HepG2 (cell line): ENCODE measurements around the gene DNTTIP2. TPM values are rescaled to one million over a fixed set of nuclear protein-coding genes. Genes with fewer than 3 reads are reported as not detected.
A peak's percentile ranks its signal among the peaks of the same experiment; 100 is the strongest.

Experiments
- ATF6 ChIP-seq: sonication (generic); formaldehyde crosslinking; conservative IDR thresholded peaks from 2 replicates; pipeline ENCODE4 v1.4.0; 2020; ENCODE audit warnings: missing genetic modification reagents
- FOXA3 ChIP-seq: IDR thresholded peaks from 2 replicates; pipeline ENCODE4 v1.6.1; 2016; ENCODE audit warnings: missing genetic modification reagents, missing compliant biosample characterization
- IRF9 ChIP-seq: sonication (generic); formaldehyde crosslinking; IDR thresholded peaks from 2 replicates; pipeline ENCODE4 v1.8.0; 2022; ENCODE audit warnings: missing genetic modification reagents, mild to moderate bottlenecking, borderline replicate concordance
- MXD1 ChIP-seq: sonication (generic); formaldehyde crosslinking; IDR thresholded peaks from 2 replicates; pipeline ENCODE4 v1.4.0; 2020; ENCODE audit warnings: mild to moderate bottlenecking, missing genetic modification reagents
- NR2C2 ChIP-seq: sonication (generic); formaldehyde crosslinking; IDR thresholded peaks from 2 replicates; pipeline ENCODE4 v1.4.0; 2020; ENCODE audit warnings: missing genetic modification reagents, mild to moderate bottlenecking, moderate library complexity, borderline replicate concordance
- PRDM10 ChIP-seq: sonication (generic); formaldehyde crosslinking; IDR thresholded peaks from 2 replicates; pipeline ENCODE4 v1.4.0; 2020; ENCODE audit warnings: low read depth, missing genetic modification reagents
- RBFOX2 ChIP-seq: fragments of 200-400 bp; formaldehyde crosslinking; IDR thresholded peaks from 2 replicates; pipeline ENCODE4 v1.6.1; 2017; ENCODE audit warnings: low read depth, mild to moderate bottlenecking, low read length
- RBM22 ChIP-seq: fragments of 200-400 bp; formaldehyde crosslinking; optimal IDR thresholded peaks from 2 replicates; pipeline ENCODE3; 2017; ENCODE audit warnings: mild to moderate bottlenecking, low read length, moderate library complexity
- RORA ChIP-seq: sonication (generic); formaldehyde crosslinking; IDR thresholded peaks from 2 replicates; pipeline ENCODE4 v1.5.0; 2020; ENCODE audit warnings: mild to moderate bottlenecking, missing genetic modification reagents, moderate library complexity
- RXRB ChIP-seq: IDR thresholded peaks from 2 replicates; pipeline ENCODE4 v1.6.1; 2016; ENCODE audit warnings: borderline replicate concordance, missing genetic modification reagents, missing compliant biosample characterization
- USF2 ChIP-seq, 2 experiments: sonication (generic) in 1 of 2; formaldehyde crosslinking in 1 of 2; IDR thresholded peaks; 2 replicates each; pipeline versions ENCODE4 v1.5.1 to v1.6.1; 2011 to 2020; ENCODE audit warnings: borderline replicate concordance in 1 of 2, low read depth in 1 of 2, low read length in 1 of 2, mild to moderate bottlenecking in 1 of 2, missing genetic modification reagents in 1 of 2, moderate library complexity in 1 of 2
- ZFP37 ChIP-seq: sonication (generic); formaldehyde crosslinking; IDR thresholded peaks from 2 replicates; pipeline ENCODE4 v1.4.0; 2020; ENCODE audit warnings: missing genetic modification reagents, borderline replicate concordance
- ZNF3 ChIP-seq: IDR thresholded peaks from 2 replicates; pipeline ENCODE4 v1.7.0; 2017; ENCODE audit warnings: inconsistent platforms
- ZNF30 ChIP-seq: sonication (generic); formaldehyde crosslinking; IDR thresholded peaks from 2 replicates; pipeline ENCODE4 v1.5.0; 2020; ENCODE audit warnings: mild to moderate bottlenecking, missing genetic modification reagents
- ZNF552 ChIP-seq: sonication (generic); formaldehyde crosslinking; IDR thresholded peaks from 2 replicates; pipeline ENCODE4 v1.9.0; 2022; ENCODE audit warnings: missing genetic modification reagents, mild to moderate bottlenecking, borderline replicate concordance
- ZNF589 ChIP-seq: sonication (generic); formaldehyde crosslinking; conservative IDR thresholded peaks from 2 replicates; pipeline ENCODE4 v1.8.0; 2022; ENCODE audit warnings: mild to moderate bottlenecking, moderate library complexity, missing genetic modification reagents
- ZNF678 ChIP-seq: sonication (generic); formaldehyde crosslinking; IDR thresholded peaks from 2 replicates; pipeline ENCODE4 v1.4.0; 2020; ENCODE audit warnings: mild to moderate bottlenecking, missing genetic modification reagents
- ZNF775 ChIP-seq: sonication (generic); formaldehyde crosslinking; IDR thresholded peaks from 2 replicates; pipeline ENCODE4 v1.4.0; 2020; ENCODE audit warnings: missing genetic modification reagents, mild to moderate bottlenecking, moderate library complexity, borderline replicate concordance
- ZNF790 ChIP-seq: sonication (generic); formaldehyde crosslinking; IDR thresholded peaks from 2 replicates; pipeline ENCODE4 v1.8.0; 2022; ENCODE audit warnings: missing genetic modification reagents, mild to moderate bottlenecking, borderline replicate concordance
- polyA plus RNA-seq, 8 experiments: library from polyadenylated mRNA; depleted of rRNA in 3 of 8; stranded (reverse) in 7 of 8; unstranded in 1 of 8; fragments of >200 nt; fragmentation: Illumina TruSeq in 4 of 8; extraction: Trizol in 4 of 8; gene quantifications; 2 replicates each; pipeline versions ENCODE4 v1.2.1 to v1.2.3, GENCODE V29; 2011 to 2016; ENCODE audit warnings: low read depth in 4 of 8, missing spikeins in 1 of 8, mixed read lengths in 1 of 8; ENCODE audit not compliant: insufficient read depth in 1 of 8
- total RNA-seq, 5 experiments: library from RNA; depleted of rRNA; stranded (reverse); fragments of >200 nt; fragmentation: Illumina TruSeq; extraction: Trizol; gene quantifications; 2 replicates each; pipeline ENCODE4 v1.2.3, GENCODE V29; 2016; ENCODE audit warnings: low read depth in 1 of 5

Gene DNTTIP2
- total and polyA plus RNA-seq, 2 of the 13 experiments (the other 11 are each of a cell fraction or from before 2014, with no cell fraction given): 11.4 to 63.3 TPM

GRCh38 chr1:93827633-93828366, 51.2 kb downstream of the DNTTIP2 start (continued):
- TF ChIP-seq PRDM10 (CRISPR knock-in tag) (no peak), FOXA3 (CRISPR knock-in tag) (peak; percentile 88), MXD1 (no peak), ZNF552 (no peak), RBM22 (no peak), ZNF775 (peak; percentile 77; the same call in 1 of the 2 replicates), USF2 (IDR thresholded peaks at IDR 0.05; ENCODE audit: low read depth, low read length) (no peak), USF2 (CRISPR knock-in tag; IDR thresholded peaks at IDR 0.05; ENCODE audit: borderline replicate concordance) (no peak), RORA (CRISPR knock-in tag) (no peak), RXRB (CRISPR knock-in tag) (peak; percentile 84; the same call in 1 of the 2 replicates), NR2C2 (CRISPR knock-in tag) (peak; percentile 80), ATF6 (CRISPR knock-in tag) (no peak), ZNF30 (CRISPR knock-in tag) (no peak), ZNF589 (CRISPR knock-in tag) (no peak), ZNF790 (CRISPR knock-in tag) (no peak), IRF9 (CRISPR knock-in tag) (no peak), RBFOX2 (no peak), ZNF678 (CRISPR knock-in tag) (no peak), ZNF3 (CRISPR knock-in tag) (peak; percentile 99), ZFP37 (CRISPR knock-in tag) (no peak)
